Activated CD4-positive, alpha-beta T cell treated with anti-CD3 and anti-CD28 coated beads, Interleukin-2, amount 10 ng/mL, durations not matched to agents 7 days and 5 days (primary cell): ENCODE data around the gene PROSER2. TPM values are rescaled to one million over a fixed set of nuclear protein-coding genes. Genes with fewer than 3 reads are reported as not detected.

Experiments
- CTCF ChIA-PET: fragments of 350-600 bp; sonication (Branson Sonifier 250); formaldehyde crosslinking; loops from one replicate; lab custom pipeline; 2021; ENCODE audit warnings: antibody characterized with exemption; lab: Charles Lee
- POLR2A ChIA-PET: fragments of 350-600 bp; sonication (Branson Sonifier 250); formaldehyde crosslinking; loops from one replicate; lab custom pipeline; 2021; ENCODE audit warnings: antibody characterized with exemption; lab: Charles Lee
- DNase-seq: peaks from one replicate; pipeline ENCODE4 v3.0.0-alpha.2; 2020
- H3K27ac Mint-ChIP-seq: one replicate; pipeline ENCODE4 v1.8.0; 2021; ENCODE audit warnings: mild to moderate bottlenecking, moderate library complexity, mixed read lengths
- H3K27me3 Mint-ChIP-seq: one replicate; pipeline ENCODE4 v1.8.0; 2021; ENCODE audit warnings: mixed read lengths
- H3K36me3 Mint-ChIP-seq: one replicate; pipeline ENCODE4 v1.8.0; 2021; ENCODE audit warnings: low read depth, mixed read lengths
- H3K4me1 Mint-ChIP-seq: one replicate; pipeline ENCODE4 v1.8.0; 2021; ENCODE audit warnings: mixed read lengths
- H3K4me3 Mint-ChIP-seq: one replicate; pipeline ENCODE4 v1.8.0; 2021; ENCODE audit warnings: mild to moderate bottlenecking, moderate library complexity, mixed read lengths
- H3K9me3 Mint-ChIP-seq: one replicate; pipeline ENCODE4 v1.8.0; 2021; ENCODE audit warnings: mixed read lengths
- total RNA-seq, 2 experiments: library from RNA; stranded (reverse); gene quantifications; one replicate each; pipeline ENCODE4 v1.2.3, GENCODE V29; 2021

PROSER2 gene
- total RNA-seq, 2 experiments from 2014 or later, result 0.27 to 0.31 TPM

DNA sequence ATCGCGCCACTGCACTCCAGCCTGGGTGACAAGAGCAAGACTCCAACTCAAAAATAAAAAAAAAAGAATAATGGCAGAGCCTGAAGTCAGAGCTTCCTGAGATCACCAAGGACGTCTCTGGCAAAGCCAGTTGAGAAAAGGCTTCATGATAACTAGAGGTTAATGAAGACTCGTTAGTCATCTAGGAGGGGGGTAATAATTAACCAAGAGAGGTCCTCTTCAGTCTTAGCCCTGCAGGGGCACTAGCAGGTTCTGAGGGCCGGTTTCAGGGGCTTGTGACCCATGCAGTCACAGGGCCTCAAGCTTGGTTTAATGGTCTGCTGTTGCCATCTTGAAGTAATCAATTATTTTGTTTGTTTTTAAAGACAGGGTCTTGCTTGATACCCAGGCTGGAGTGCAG lies 28.6 kb upstream of the PROSER2 start:
- Mint-ChIP-seq H3K36me3 (no peaks in the 10 kb centered on the region), H3K4me3 (no peak overlapping the region), H3K27me3 (no peaks in the 10 kb centered on the region), H3K9me3 (no peaks in the 10 kb centered on the region), H3K4me1 (no peaks in the 10 kb centered on the region), H3K27ac (no peak overlapping the region)
- DNase-seq, result no peak
- ChIA-PET CTCF (no interaction called here), POLR2A (no interaction called here)

DNA sequence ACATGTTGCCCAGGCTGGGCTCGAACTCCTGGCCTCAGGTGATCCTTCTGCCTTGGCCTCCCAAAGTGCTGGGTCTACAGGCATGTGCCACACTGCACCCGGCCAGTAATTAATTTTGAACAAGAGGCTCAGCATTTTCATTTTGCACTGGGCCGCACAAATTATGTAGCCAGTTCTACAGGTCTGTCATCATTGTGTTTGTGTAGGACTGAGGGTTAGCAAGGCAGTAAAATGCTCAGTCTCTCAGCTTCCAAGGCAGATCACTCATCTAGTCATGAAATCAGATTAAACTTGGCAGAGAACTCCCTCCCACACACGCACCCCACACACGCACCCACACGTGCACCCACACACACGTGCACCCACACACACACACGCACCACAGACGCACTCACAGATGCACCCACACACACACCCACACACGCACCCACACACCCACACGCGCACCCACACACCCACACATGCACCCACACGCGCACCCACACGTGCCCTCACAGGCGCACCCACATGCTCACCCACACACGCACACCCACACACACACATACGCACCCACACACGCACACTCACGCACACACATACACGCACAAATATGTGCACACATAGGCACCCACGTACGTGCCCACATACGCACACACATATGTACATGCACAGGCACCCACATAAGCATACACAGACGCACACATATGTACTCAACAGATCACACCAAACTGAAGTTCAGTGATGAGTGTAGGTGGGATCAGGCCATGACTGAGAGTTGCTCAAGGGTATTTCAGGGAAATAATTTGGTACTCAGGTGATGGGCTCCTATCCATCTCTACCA lies 27.8 kb upstream of the PROSER2 start:
- Mint-ChIP-seq H3K27me3 (no peaks in the 10 kb centered on the region), H3K27ac (no peak overlapping the region), H3K4me3 (no peak overlapping the region), H3K36me3 (no peaks in the 10 kb centered on the region), H3K9me3 (no peaks in the 10 kb centered on the region), H3K4me1 (no peaks in the 10 kb centered on the region)
- POLR2A ChIA-PET, result no interaction called here
- no peak for DNase-seq
- CTCF ChIA-PET, result no interaction called here

- Mint-ChIP-seq H3K9me3 (no peaks in the 10 kb centered on the region), H3K27ac (no peak overlapping the region), H3K4me1 (no peaks in the 10 kb centered on the region), H3K27me3 (no peaks in the 10 kb centered on the region), H3K36me3 (no peaks in the 10 kb centered on the region), H3K4me3 (no peak overlapping the region)
- POLR2A ChIA-PET, result no interaction called here
- CTCF ChIA-PET, result interaction anchor here (0.7 kb wide), 1 partner anchor 443 kb away, joined by 4 read pairs; no protein-coding TSS in a partner anchor
- DNase-seq, result no peak
Observed at GRCh38 chr10:11796474-11796873, 26.7 kb upstream of the PROSER2 start.

DNA sequence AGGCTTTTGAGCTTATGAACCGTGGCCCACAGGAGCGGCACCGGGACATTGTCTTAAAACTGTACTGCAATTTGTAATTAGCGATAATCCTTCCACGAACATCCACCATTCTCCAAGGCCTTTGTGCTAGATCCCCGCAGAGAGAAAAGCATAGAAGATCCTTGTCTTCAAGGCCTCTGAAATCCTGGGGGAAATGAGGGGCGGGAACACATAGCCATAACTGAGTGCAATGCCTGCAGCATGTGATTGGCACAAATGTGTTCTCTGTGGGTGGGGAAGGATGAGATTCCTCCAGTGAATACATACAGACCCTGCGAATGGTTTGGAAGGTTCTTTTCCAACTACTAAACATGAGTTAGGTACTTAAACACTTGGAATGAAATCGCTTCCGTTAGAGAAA lies 25.9 kb upstream of the PROSER2 start:
- DNase-seq, result no peak
- H3K36me3 Mint-ChIP-seq, result no peaks in the 10 kb centered on the region
- H3K27me3 Mint-ChIP-seq, result peaks cover 2% of the 10 kb centered on the region
- H3K4me3 Mint-ChIP-seq, result no peak overlapping the region
- ChIA-PET POLR2A (no interaction called here), CTCF (interaction anchor here (0.7 kb wide), 1 partner anchor 443 kb away, joined by 4 read pairs; no protein-coding TSS in a partner anchor)
- no peak overlapping the region for H3K27ac Mint-ChIP-seq
- H3K4me1 Mint-ChIP-seq, result no peaks in the 10 kb centered on the region
- no peaks in the 10 kb centered on the region for H3K9me3 Mint-ChIP-seq

GRCh38 chr10:11797847-11798633 lies 25.1 kb upstream of the PROSER2 start:
- no peaks in the 10 kb centered on the region for H3K4me1 Mint-ChIP-seq
- H3K36me3 Mint-ChIP-seq, result no peaks in the 10 kb centered on the region
- H3K27me3 Mint-ChIP-seq, result peaks cover 5% of the 10 kb centered on the region
- H3K9me3 Mint-ChIP-seq, result no peaks in the 10 kb centered on the region
- H3K27ac Mint-ChIP-seq, result no peak overlapping the region
- no peak for DNase-seq
- CTCF ChIA-PET, result interaction anchor here (0.8 kb wide), 1 partner anchor 10 kb away, joined by 3 read pairs; no protein-coding TSS in a partner anchor
- no peak overlapping the region for H3K4me3 Mint-ChIP-seq
- POLR2A ChIA-PET, result no interaction called here

DNA sequence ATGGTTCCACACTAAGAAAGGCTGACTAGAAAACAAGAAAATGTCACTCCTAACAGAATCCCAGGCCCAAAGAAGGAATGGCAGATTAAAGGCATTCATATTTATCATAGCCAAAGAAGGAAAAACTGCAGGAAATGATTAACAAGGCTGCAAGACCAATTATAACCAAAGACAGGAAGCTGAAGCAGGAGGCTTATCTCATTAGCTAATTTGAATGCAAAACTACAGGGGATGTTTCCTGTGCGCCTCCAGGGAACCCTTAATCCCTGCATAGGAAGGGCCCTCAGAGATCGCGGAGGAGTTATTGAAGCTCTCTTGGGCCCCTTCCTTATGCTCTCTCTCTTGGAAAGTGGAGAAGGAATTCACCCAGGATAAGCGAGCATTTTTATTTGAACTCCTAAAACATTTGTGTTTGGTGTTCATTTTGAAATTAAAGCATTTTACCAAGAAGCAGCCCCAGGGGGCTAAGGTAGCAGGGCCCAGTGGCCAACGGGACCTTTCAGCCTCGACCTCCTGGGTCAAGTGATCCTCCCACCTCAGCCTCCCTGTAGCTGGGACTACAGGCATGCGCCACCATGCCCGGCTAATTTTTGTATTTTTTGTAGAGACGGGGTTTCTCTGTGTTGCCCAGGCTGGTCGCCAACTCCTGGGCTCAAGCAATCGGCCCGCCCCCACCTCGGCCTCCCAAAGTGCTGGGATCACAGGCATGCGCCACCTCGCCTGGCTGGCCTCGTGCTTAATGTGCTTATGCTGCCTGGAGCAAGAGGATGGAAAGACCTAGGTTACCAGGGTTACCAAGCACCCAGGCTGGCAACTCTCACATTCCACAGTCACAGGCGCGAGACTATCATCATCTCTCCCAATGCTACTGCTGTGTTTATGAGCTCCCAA lies 24.1 kb upstream of the PROSER2 start:
- ChIA-PET CTCF (no interaction called here), POLR2A (no interaction called here)
- Mint-ChIP-seq H3K27ac (no peak overlapping the region), H3K4me1 (no peaks in the 10 kb centered on the region), H3K27me3 (peaks cover 5% of the 10 kb centered on the region), H3K9me3 (no peaks in the 10 kb centered on the region), H3K4me3 (no peak overlapping the region), H3K36me3 (no peaks in the 10 kb centered on the region)
- no peak for DNase-seq

- CTCF ChIA-PET, result no interaction called here
- POLR2A ChIA-PET, result no interaction called here
- Mint-ChIP-seq H3K27ac (no peak overlapping the region), H3K4me3 (no peak overlapping the region), H3K4me1 (no peaks in the 10 kb centered on the region), H3K27me3 (peaks cover 5% of the 10 kb centered on the region), H3K9me3 (no peaks in the 10 kb centered on the region), H3K36me3 (no peaks in the 10 kb centered on the region)
- DNase-seq, result no peak
Observed at GRCh38 chr10:11799736-11800080, 23.4 kb upstream of the PROSER2 start.

DNA sequence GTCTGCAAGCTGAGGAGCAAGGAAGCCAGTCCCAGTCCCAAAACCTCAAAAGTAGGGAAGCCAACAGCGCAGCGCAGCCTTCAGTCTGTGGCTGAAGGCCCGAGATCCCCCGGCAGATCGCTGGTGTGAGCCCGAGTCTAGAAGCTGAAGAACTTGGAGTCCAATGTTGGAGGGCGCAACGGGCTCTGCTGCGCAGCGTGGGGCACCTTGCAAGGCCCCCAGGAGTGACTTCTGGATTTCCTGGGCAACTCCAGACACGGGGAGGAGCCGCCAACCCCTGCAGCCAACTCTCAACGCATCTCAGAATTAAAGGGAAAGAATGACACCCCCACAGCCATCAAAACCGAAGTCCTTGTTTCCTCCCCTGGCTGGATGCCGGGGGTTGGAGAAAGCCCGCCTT lies 18.8 kb upstream of the PROSER2 start:
- H3K27ac Mint-ChIP-seq, result no peak overlapping the region
- no peaks in the 10 kb centered on the region for H3K9me3 Mint-ChIP-seq
- H3K36me3 Mint-ChIP-seq, result no peaks in the 10 kb centered on the region
- H3K4me1 Mint-ChIP-seq, result no peaks in the 10 kb centered on the region
- H3K4me3 Mint-ChIP-seq, result no peak overlapping the region
- peaks cover 14% of the 10 kb centered on the region for H3K27me3 Mint-ChIP-seq
- ChIA-PET POLR2A (no interaction called here), CTCF (no interaction called here)
- no peak for DNase-seq

GRCh38 chr10:11805792-11806191 lies 17.4 kb upstream of the PROSER2 start:
- DNase-seq, result no peak
- CTCF ChIA-PET, result interaction anchor here (1.1 kb wide), 1 partner anchor 173 kb away, joined by 3 read pairs; no protein-coding TSS in a partner anchor
- H3K27ac Mint-ChIP-seq, result no peak overlapping the region
- H3K4me1 Mint-ChIP-seq, result no peaks in the 10 kb centered on the region
- H3K36me3 Mint-ChIP-seq, result no peaks in the 10 kb centered on the region
- POLR2A ChIA-PET, result no interaction called here
- H3K9me3 Mint-ChIP-seq, result no peaks in the 10 kb centered on the region
- no peak overlapping the region for H3K4me3 Mint-ChIP-seq
- H3K27me3 Mint-ChIP-seq, result peaks cover 14% of the 10 kb centered on the region

DNA sequence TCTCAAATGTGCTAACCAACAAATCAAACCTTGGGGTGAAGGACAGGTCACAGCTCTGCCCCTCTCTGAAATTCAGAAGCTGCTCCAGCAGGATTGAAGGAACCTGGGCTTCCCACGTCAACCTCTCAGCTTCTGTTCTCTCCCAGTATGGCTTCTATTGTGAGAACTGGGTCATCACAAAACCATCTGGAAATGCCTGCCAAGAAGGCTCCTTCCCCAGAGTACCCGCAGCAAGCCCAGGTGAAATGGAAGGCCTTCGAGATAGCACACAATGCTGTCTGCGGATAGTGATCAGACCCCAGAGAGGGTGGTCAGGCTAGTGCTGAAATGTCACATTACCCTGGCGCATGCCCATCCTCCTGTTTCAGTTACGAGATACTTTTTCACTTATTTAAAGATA lies 16.4 kb upstream of the PROSER2 start:
- no peaks in the 10 kb centered on the region for H3K36me3 Mint-ChIP-seq
- ChIA-PET CTCF (no interaction called here), POLR2A (no interaction called here)
- DNase-seq, result no peak
- no peak overlapping the region for H3K4me3 Mint-ChIP-seq
- no peaks in the 10 kb centered on the region for H3K9me3 Mint-ChIP-seq
- H3K4me1 Mint-ChIP-seq, result no peaks in the 10 kb centered on the region
- H3K27me3 Mint-ChIP-seq, result peaks cover 14% of the 10 kb centered on the region
- no peak overlapping the region for H3K27ac Mint-ChIP-seq

DNA sequence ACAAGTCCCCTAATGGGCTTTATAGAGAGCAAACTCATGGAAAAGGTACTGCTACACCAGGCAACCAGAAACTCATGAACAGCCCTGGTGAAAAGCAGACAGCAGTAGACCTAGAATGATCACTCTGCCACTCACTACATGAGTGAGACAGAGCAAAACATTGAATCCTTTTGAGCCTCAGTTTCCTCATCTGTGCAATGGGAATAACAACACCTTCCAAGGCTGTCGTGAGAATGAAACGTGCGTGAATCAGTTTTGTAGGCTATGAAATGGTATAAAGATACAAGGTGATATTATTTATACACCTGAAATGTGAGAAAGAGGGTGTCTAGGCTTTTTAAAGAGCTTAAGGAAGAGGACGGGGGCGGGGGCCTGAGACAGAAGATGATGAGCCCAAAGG lies 14.3 kb upstream of the PROSER2 start:
- Mint-ChIP-seq H3K27me3 (peaks cover 17% of the 10 kb centered on the region), H3K4me3 (no peak overlapping the region), H3K27ac (no peak overlapping the region), H3K36me3 (no peaks in the 10 kb centered on the region), H3K9me3 (no peaks in the 10 kb centered on the region), H3K4me1 (no peaks in the 10 kb centered on the region)
- POLR2A ChIA-PET, result no interaction called here
- CTCF ChIA-PET, result no interaction called here
- DNase-seq, result no peak

GRCh38 chr10:11810313-11810766 lies 12.8 kb upstream of the PROSER2 start:
- Mint-ChIP-seq H3K36me3 (no peaks in the 10 kb centered on the region), H3K4me1 (no peaks in the 10 kb centered on the region), H3K27me3 (peaks cover 17% of the 10 kb centered on the region), H3K9me3 (no peaks in the 10 kb centered on the region), H3K4me3 (no peak overlapping the region), H3K27ac (no peak overlapping the region)
- ChIA-PET POLR2A (no interaction called here), CTCF (interaction anchor here (1.1 kb wide), 1 partner anchor 10 kb away, joined by 3 read pairs; no protein-coding TSS in a partner anchor)
- DNase-seq, result no peak
